K562 (cell line): ENCODE results near the gene NDUFAF3. TPM values are rescaled to one million over a fixed set of nuclear protein-coding genes. Genes with fewer than 3 reads are reported as not detected.
A peak's percentile ranks its signal among the peaks of the same experiment; 100 is the strongest.

Source experiments
- ATAC-seq: fragments of 200-7000 bp; cut with Tn5 transposase; 3 replicates; pipeline ENCODE4 v1.9.1; 2020; ENCODE audit warnings: moderate library complexity
- BruUV-seq: library from RNA; stranded (reverse); fragments of 400-500 nt; replicated peaks from 2 replicates; lab custom pipeline; 2021; lab: Mats Ljungman, UMichigan
- CTCF ChIA-PET: fragments of 300-600 bp; formaldehyde crosslinking; extraction: SDS; loops from one replicate; lab custom pipeline; 2021; ENCODE audit warnings: low intra/inter-chr PET ratio; lab: Yijun Ruan, JAX
- POLR2A ChIA-PET: fragments of 300-600, 350-650 bp; sonication (Branson Sonifier 250); formaldehyde crosslinking; extraction: SDS; loops from one replicate; lab custom pipeline; 2021; ENCODE audit warnings: antibody characterized with exemption, inconsistent platforms; lab: Yijun Ruan, JAX
- DNase-seq, 4 experiments: peaks; one replicate each; pipeline versions ENCODE4 v3.0.0 to v3.0.0-alpha.2; 2011 to 2018; ENCODE audit warnings: low spot score in 3 of 4, mixed read lengths in 3 of 4; ENCODE audit errors: extremely low read depth in 1 of 4
- FAIRE-seq: peaks from 2 replicates; lab custom pipeline; 2011; peaks lifted over from hg19 to GRCh38; lab: Jason Lieb, UNC
- H2AFZ ChIP-seq: 2 replicates; pipeline ENCODE4 v1.6.0; 2011; ENCODE audit warnings: low read depth, low read length, control low read depth, inconsistent platforms
- H3K27ac ChIP-seq: fragments of 200-600 bp; 3 replicates; pipeline ENCODE4 v1.8.0; 2011; ENCODE audit warnings: low read depth, mild to moderate bottlenecking, control low read depth, inconsistent platforms, low read length, moderate library complexity, mixed read lengths; ENCODE audit errors: extremely low read depth
- H3K27me3 ChIP-seq, 2 experiments: fragments of 300-600 bp in 1 of 2; 2 replicates in 1 of 2; 3 replicates in 1 of 2; pipeline versions ENCODE4 v1.6.0 to v1.8.0; 2011; ENCODE audit warnings: inconsistent platforms in 2 of 2, low read length in 2 of 2, mild to moderate bottlenecking in 1 of 2, mixed read lengths in 1 of 2, moderate library complexity in 1 of 2; ENCODE audit not compliant: control insufficient read depth in 2 of 2, insufficient read depth in 2 of 2
- H3K36me3 ChIP-seq: fragments of 300-600 bp; 3 replicates; pipeline ENCODE4 v1.8.0; 2011; ENCODE audit warnings: mild to moderate bottlenecking, low read length, inconsistent platforms; ENCODE audit not compliant: control insufficient read depth, insufficient read depth
- H3K4me1 ChIP-seq, 2 experiments: fragments of 200-600 bp in 1 of 2; replicated peaks in 1 of 2; 2 replicates in 1 of 2; 3 replicates in 1 of 2; pipeline versions ENCODE4 v1.5.1 to v1.8.0; 2011; ENCODE audit warnings: inconsistent platforms in 2 of 2, low read length in 2 of 2, mild to moderate bottlenecking in 1 of 2, mixed read lengths in 1 of 2, moderate library complexity in 1 of 2; ENCODE audit not compliant: control insufficient read depth in 2 of 2, insufficient read depth in 2 of 2
- H3K4me2 ChIP-seq: 2 replicates; pipeline ENCODE4 v1.6.1; 2011; ENCODE audit warnings: low read length, control low read depth, inconsistent platforms, mixed read lengths; ENCODE audit not compliant: insufficient read depth
- H3K4me3 ChIP-seq: fragments of 200-600 bp; sonication (generic), shearing (Covaris generic); 2 replicates; pipeline ENCODE4 v1.5.1; 2016; ENCODE audit warnings: control low read depth, inconsistent platforms
- H3K79me2 ChIP-seq: fragments of 200-600 bp; 3 replicates; pipeline ENCODE4 v1.8.0; 2011; ENCODE audit warnings: low read length, inconsistent platforms; ENCODE audit not compliant: control insufficient read depth, insufficient read depth
- H3K9ac ChIP-seq, 2 experiments: 2 replicates each; pipeline versions ENCODE4 v1.6.0 to v1.6.1; 2011; ENCODE audit warnings: low read depth in 2 of 2, low read length in 2 of 2, control low read depth in 1 of 2, inconsistent platforms in 1 of 2, mild to moderate bottlenecking in 1 of 2, mixed read lengths in 1 of 2; ENCODE audit not compliant: insufficient read depth in 1 of 2
- H3K9me1 ChIP-seq: one replicate; pipeline ENCODE4 v1.6.0; 2011; ENCODE audit warnings: inconsistent platforms, mild to moderate bottlenecking, low read length, moderate library complexity; ENCODE audit not compliant: control insufficient read depth, insufficient read depth
- H3K9me3 ChIP-seq: replicated peaks from 2 replicates; pipeline ENCODE4 v1.5.1; 2011; ENCODE audit warnings: low read depth, low read length, inconsistent platforms; ENCODE audit not compliant: control insufficient read depth, insufficient read depth
- H4K20me1 ChIP-seq: replicated peaks from 2 replicates; pipeline ENCODE4 v1.6.1; 2011; ENCODE audit warnings: low read length, inconsistent platforms, mixed read lengths; ENCODE audit not compliant: control insufficient read depth, insufficient read depth
- ARID1B ChIP-seq: fragments of 450-650 bp; IDR thresholded peaks from 2 replicates; pipeline ENCODE4 v1.6.1; 2016; ENCODE audit warnings: antibody characterized with exemption, mild to moderate bottlenecking, inconsistent platforms
- CBX1 ChIP-seq: sonication (generic); IDR thresholded peaks from 2 replicates; pipeline ENCODE4 v1.6.1; 2016; ENCODE audit warnings: antibody characterized with exemption, low read depth, mild to moderate bottlenecking
- ELF4 ChIP-seq: fragments of 450-650 bp; formaldehyde crosslinking; IDR thresholded peaks from 2 replicates; pipeline ENCODE4 v1.4.0; 2022; ENCODE audit warnings: missing genetic modification characterization
- EP400 ChIP-seq: fragments of 450-650 bp; IDR thresholded peaks from 2 replicates; pipeline ENCODE4 v1.6.1; 2017; ENCODE audit warnings: antibody characterized with exemption, mild to moderate bottlenecking, moderate library complexity
- ETV1 ChIP-seq: fragments of 450-650 bp; conservative IDR thresholded peaks from 2 replicates; pipeline ENCODE4 v1.6.1; 2016; ENCODE audit warnings: missing genetic modification characterization, control low read depth, low read depth, missing compliant biosample characterization
- MAX ChIP-seq: sonication (generic); formaldehyde crosslinking; IDR thresholded peaks from 2 replicates; pipeline ENCODE4 v1.9.0; 2022; ENCODE audit warnings: mild to moderate bottlenecking, missing genetic modification reagents
- MTA3 ChIP-seq: fragments of 450-650 bp; formaldehyde crosslinking; IDR thresholded peaks from 2 replicates; pipeline ENCODE4 v1.6.1; 2017; ENCODE audit warnings: mild to moderate bottlenecking, borderline replicate concordance
- PCBP1 ChIP-seq: fragments of 200-400 bp; formaldehyde crosslinking; IDR thresholded peaks from 2 replicates; pipeline ENCODE4 v1.6.1; 2018; ENCODE audit warnings: mild to moderate bottlenecking, low read depth, low read length; ENCODE audit not compliant: poor library complexity, severe bottlenecking
- POLR2A ChIP-seq: fragments of 450-650 bp; conservative IDR thresholded peaks from 2 replicates; pipeline ENCODE4 v1.6.1; 2016
- POLR2AphosphoS2 ChIP-seq: IDR thresholded peaks from 2 replicates; pipeline ENCODE4 v1.6.1; 2012; ENCODE audit warnings: low read length, improper control_type of control experiment
- POLR2AphosphoS5 ChIP-seq: IDR thresholded peaks from 2 replicates; pipeline ENCODE4 v1.6.1; 2011; ENCODE audit warnings: mild to moderate bottlenecking, low read depth, low read length, moderate library complexity; ENCODE audit not compliant: control insufficient read depth, insufficient read depth
- RBFOX2 ChIP-seq: fragments of 200-400 bp; formaldehyde crosslinking; IDR thresholded peaks from 2 replicates; pipeline ENCODE4 v1.6.1; 2017; ENCODE audit warnings: low read depth, mild to moderate bottlenecking, low read length, moderate library complexity
- TFAP4 ChIP-seq: sonication (generic); formaldehyde crosslinking; IDR thresholded peaks from 2 replicates; pipeline ENCODE4 v1.8.0; 2022; ENCODE audit warnings: missing genetic modification reagents, mild to moderate bottlenecking, moderate library complexity, borderline replicate concordance
- U2AF2 ChIP-seq: fragments of 200-400 bp; formaldehyde crosslinking; optimal IDR thresholded peaks from 2 replicates; pipeline ENCODE3; 2017; ENCODE audit warnings: low read depth, mild to moderate bottlenecking, low read length
- ZNF253 ChIP-seq: fragments of 250-450 bp; sonication (Bioruptor Pico); conservative IDR thresholded peaks from 2 replicates; pipeline ENCODE4 v1.6.1; 2021; ENCODE audit warnings: mild to moderate bottlenecking
- ZZZ3 ChIP-seq: fragments of 450-650 bp; IDR thresholded peaks from 2 replicates; pipeline ENCODE4 v1.6.1; 2016; ENCODE audit warnings: antibody characterized with exemption, mild to moderate bottlenecking, moderate library complexity
- WGBS: fragments of 100-300 bp; shearing (Covaris generic); methylation state at CpG from one replicate; pipeline ENCODE4 v1.1.6; 2016; ENCODE audit warnings: low coverage, mixed read lengths; ENCODE audit not compliant: insufficient coverage; ENCODE audit errors: missing lambda C conversion rate; 5-methylcytosine and 5-hydroxymethylcytosine counted together
- in situ Hi-C: fragments of 300-500 bp; cut with MboI; formaldehyde crosslinking; loops from 4 replicates; pipeline ENCODE4 v1.15.0; 2018; ENCODE audit warnings: inconsistent platforms, mixed read lengths
- intact Hi-C: fragments of 100-400 bp; cut with micrococcal nuclease; formaldehyde crosslinking; loops from 2 replicates; pipeline ENCODE4 v1.14.2; 2022
- polyA plus RNA-seq, 8 experiments: library from polyadenylated mRNA; depleted of rRNA in 4 of 8; stranded (reverse) in 5 of 8; unstranded in 3 of 8; fragments of >200 nt; fragmentation: Nextera tagmentation in 2 of 8; fragmentation: Illumina TruSeq in 1 of 8; extraction: Ambion mirVana in 2 of 8; extraction: Trizol in 1 of 8; gene quantifications; 2 replicates each; pipeline versions ENCODE4 v1.2.1 to v1.2.3, GENCODE V29; 2011 to 2014; ENCODE audit warnings: inconsistent platforms in 1 of 8, missing spikeins in 1 of 8
- total RNA-seq, 7 experiments: library from RNA; depleted of rRNA in 6 of 7; stranded (reverse); fragments of >200 nt in 6 of 7; fragmentation: Illumina TruSeq in 2 of 7; extraction: Trizol in 2 of 7; gene quantifications; 2 replicates each; pipeline versions ENCODE4 v1.2.1 to v1.2.3, GENCODE V29; 2011 to 2021; ENCODE audit warnings: low replicate concordance in 1 of 7

Gene NDUFAF3
- total and polyA plus RNA-seq, 9 of the 15 experiments (the other 6 are each of a cell fraction or from before 2014, with no cell fraction given): 17.0 to 127 (median 36.3) TPM

GRCh38 chr3:49025005-49025792 is 3.3 kb downstream of the NDUFAF3 start (continued):
- TF ChIP-seq TFAP4 (CRISPR knock-in tag) (peak; percentile 84), ZZZ3 (no peak), ZNF253 (no peak), EP400 (no peak), ELF4 (CRISPR knock-in tag) (0 out of 2 replicates have a peak, but pooled peaks have one; percentile 31), POLR2AphosphoS5 (peak; percentile 45; the same call in 1 of the 2 replicates), PCBP1 (no peak)

- no peaks in the 10 kb centered on the region for H3K9me3 ChIP-seq
- 84% methylated on average over 6 of the region's 8 CpGs for WGBS
- no peak overlapping the region for H3K4me2 ChIP-seq
- no TSS peak for BruUV-seq
- H3K9me1 ChIP-seq: peaks cover 9% of the 10 kb centered on the region
- in situ Hi-C loops: no loop called here
- H3K9ac ChIP-seq: peak overlapping the region in 1 of 2 experiments; percentile 72; a peak in 1 of 4 replicates
- CTCF ChIA-PET: no interaction called here
- POLR2A ChIA-PET: interaction anchor here (0.6 to 3.8 kb wide), 11 partner anchors 8 to 68 kb away, joined by 3 to 19 read pairs (median 4); partner anchors contain the start of gene QRICH1
- FAIRE-seq: no peak
- H3K27ac ChIP-seq: no peak overlapping the region; the same call in 2 of the 3 replicates
- peaks cover 83% of the 10 kb centered on the region for H3K79me2 ChIP-seq
- no peak overlapping the region for H3K4me3 ChIP-seq
- H3K4me1 ChIP-seq: peaks cover 37 to 63% of the 10 kb centered on the region in 2 experiments; a peak in 4 of 5 replicates
- ATAC-seq: no peak
- no peak overlapping the region for H2AFZ ChIP-seq
- peaks cover 76% of the 10 kb centered on the region for H3K36me3 ChIP-seq
- intact Hi-C loops: loop anchor here (10.0 kb wide), 1 partner anchor 139 kb away; the partner anchor contains the start of gene CCDC71
- H4K20me1 ChIP-seq: peaks cover 12% of the 10 kb centered on the region
- no peak for DNase-seq
- no peaks in the 10 kb centered on the region for H3K27me3 ChIP-seq
- peak; percentile 53 for TF ChIP-seq POLR2AphosphoS2
- no peak for TF ChIP-seq MAX (CRISPR knock-in tag)
- no peak for TF ChIP-seq ETV1
- TF ChIP-seq ARID1B: no peak
- TF ChIP-seq RBFOX2: 0 out of 2 replicates have a peak, but pooled peaks have one; percentile 47
- TF ChIP-seq CBX1: no peak
- peak; percentile 37; the same call in 1 of the 2 replicates for TF ChIP-seq POLR2A
- TF ChIP-seq MTA3: no peak
- no peak for TF ChIP-seq U2AF2
Measured at GRCh38 chr3:49025793-49026520, 4.0 kb downstream of the NDUFAF3 start.
